Esophagus squamous epithelium (tissue), 4 donors: ENCODE measurements around the gene KPNA6.

ENCODE experiments used
- POLR2A ChIP-seq, 4 donors: fragments of 450-650 bp; IDR thresholded peaks; one replicate each; pipeline ENCODE4 v1.6.1; 2017; ENCODE audit warnings: antibody characterized with exemption in 4 of 4, mild to moderate bottlenecking in 4 of 4, moderate library complexity in 3 of 4
- TF ChIP-seq, protein P1 (sequence below), 6 experiments: fragments of 450-650 bp in 4 of 6; fragments of 200-600 bp in 2 of 6; sonication (generic) in 2 of 6; IDR thresholded peaks; one replicate each; pipeline ENCODE4 v1.5.1; 2016 to 2019; ENCODE audit warnings: antibody characterized with exemption in 6 of 6, mild to moderate bottlenecking in 4 of 6, moderate library complexity in 4 of 6

DNA sequence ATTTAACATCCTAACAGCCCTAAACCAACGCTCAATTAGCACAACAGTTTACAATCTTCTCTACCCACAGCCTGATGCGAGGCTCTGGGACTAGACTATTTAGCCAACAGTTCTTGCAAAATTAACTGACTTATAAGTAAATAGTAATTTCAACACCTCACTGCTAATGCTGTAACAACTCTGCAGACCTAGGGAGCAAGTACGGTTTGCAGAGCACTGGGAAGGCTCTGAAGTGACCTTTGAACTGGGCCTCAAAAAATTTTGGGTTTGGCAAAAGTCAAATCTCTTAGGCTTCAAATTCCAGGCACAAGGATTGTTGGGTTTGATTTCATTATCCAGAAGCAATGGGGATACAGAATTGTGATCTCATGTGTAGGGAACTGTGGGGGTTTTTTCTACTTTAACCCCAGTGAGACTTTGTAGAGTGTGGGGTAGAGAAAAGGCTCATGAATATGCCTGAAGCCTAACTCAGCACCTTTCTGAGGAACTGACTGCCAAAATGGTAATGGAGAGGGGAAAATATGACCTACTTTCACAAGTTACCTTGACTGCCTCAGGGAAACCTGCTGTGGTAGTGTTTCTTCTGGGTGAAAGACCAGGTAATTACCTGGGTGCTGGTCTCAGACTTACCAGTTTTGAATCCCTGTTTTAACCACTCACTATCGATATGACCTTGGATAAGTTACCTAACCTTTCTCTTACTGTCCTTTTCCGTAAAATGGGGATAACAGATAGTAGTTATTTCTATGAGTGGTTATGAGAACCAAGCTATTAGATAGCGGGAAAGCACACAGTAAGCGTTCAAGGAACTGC, 70.7 kb downstream of the KPNA6 start:
- TF ChIP-seq, protein P1, sequence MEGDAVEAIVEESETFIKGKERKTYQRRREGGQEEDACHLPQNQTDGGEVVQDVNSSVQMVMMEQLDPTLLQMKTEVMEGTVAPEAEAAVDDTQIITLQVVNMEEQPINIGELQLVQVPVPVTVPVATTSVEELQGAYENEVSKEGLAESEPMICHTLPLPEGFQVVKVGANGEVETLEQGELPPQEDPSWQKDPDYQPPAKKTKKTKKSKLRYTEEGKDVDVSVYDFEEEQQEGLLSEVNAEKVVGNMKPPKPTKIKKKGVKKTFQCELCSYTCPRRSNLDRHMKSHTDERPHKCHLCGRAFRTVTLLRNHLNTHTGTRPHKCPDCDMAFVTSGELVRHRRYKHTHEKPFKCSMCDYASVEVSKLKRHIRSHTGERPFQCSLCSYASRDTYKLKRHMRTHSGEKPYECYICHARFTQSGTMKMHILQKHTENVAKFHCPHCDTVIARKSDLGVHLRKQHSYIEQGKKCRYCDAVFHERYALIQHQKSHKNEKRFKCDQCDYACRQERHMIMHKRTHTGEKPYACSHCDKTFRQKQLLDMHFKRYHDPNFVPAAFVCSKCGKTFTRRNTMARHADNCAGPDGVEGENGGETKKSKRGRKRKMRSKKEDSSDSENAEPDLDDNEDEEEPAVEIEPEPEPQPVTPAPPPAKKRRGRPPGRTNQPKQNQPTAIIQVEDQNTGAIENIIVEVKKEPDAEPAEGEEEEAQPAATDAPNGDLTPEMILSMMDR (IDR thresholded peaks at IDR 0.05) = no peak
- no peak for TF ChIP-seq POLR2A (IDR thresholded peaks at IDR 0.05)
